K562 (cell line): ENCODE data around the gene MAD1L1.

Source experiments
- CBX2 ChIP-seq: fragments of 200-600 bp; sonication (generic); IDR thresholded peaks from one replicate; pipeline ENCODE4 v1.6.1; 2012; ENCODE audit warnings: mild to moderate bottlenecking, low read length, inconsistent platforms; ENCODE audit not compliant: insufficient read depth, poor library complexity, severe bottlenecking
- MBD2 ChIP-seq: sonication (generic); IDR thresholded peaks from 2 replicates; pipeline ENCODE4 v1.6.1; 2016; ENCODE audit warnings: low read depth, borderline replicate concordance
- MXI1 ChIP-seq: IDR thresholded peaks from 2 replicates; pipeline ENCODE4 v1.6.1; 2011; ENCODE audit warnings: low read depth, mild to moderate bottlenecking, improper control_type of control experiment, low read length
- POLR2A ChIP-seq: fragments of 450-650 bp; conservative IDR thresholded peaks from 2 replicates; pipeline ENCODE4 v1.6.1; 2016
- TARDBP ChIP-seq: fragments of 450-650 bp; IDR thresholded peaks from 2 replicates; pipeline ENCODE4 v1.6.1; 2016
- TOE1 ChIP-seq, 2 experiments: fragments of 450-650 bp in 1 of 2; sonication (generic) in 1 of 2; formaldehyde crosslinking in 1 of 2; IDR thresholded peaks; 2 replicates each; pipeline versions ENCODE4 v1.7.1 to v1.8.0; 2016 to 2022; ENCODE audit warnings: borderline replicate concordance in 2 of 2, mild to moderate bottlenecking in 2 of 2, antibody characterized with exemption in 1 of 2, inconsistent platforms in 1 of 2, low read depth in 1 of 2, missing genetic modification reagents in 1 of 2, moderate library complexity in 1 of 2
- TRIM28 ChIP-seq: fragments of 450-650 bp; IDR thresholded peaks from 2 replicates; pipeline ENCODE4 v1.6.1; 2017
- ZFP1 ChIP-seq: fragments of 450-650 bp; formaldehyde crosslinking; IDR thresholded peaks from 2 replicates; pipeline ENCODE4 v1.4.0; 2020; ENCODE audit warnings: mild to moderate bottlenecking, mixed read lengths
- ZFX ChIP-seq: sonication (generic); formaldehyde crosslinking; IDR thresholded peaks from 2 replicates; pipeline ENCODE4 v1.8.0; 2022; ENCODE audit warnings: mild to moderate bottlenecking, missing genetic modification reagents, moderate library complexity
- ZNF311 ChIP-seq: fragments of 250-450 bp; sonication (Bioruptor Pico); IDR thresholded peaks from 2 replicates; pipeline ENCODE4 v1.4.0; 2020; ENCODE audit warnings: mild to moderate bottlenecking, moderate library complexity
- TF ChIP-seq, protein P1 (sequence below), 3 experiments: IDR thresholded peaks in 2 of 3; conservative IDR thresholded peaks in 1 of 3; 2 replicates each; pipeline ENCODE4 v1.5.1; 2011 to 2012; ENCODE audit warnings: low read length in 3 of 3, mild to moderate bottlenecking in 3 of 3, control low read depth in 2 of 3, improper control_type of control experiment in 1 of 3, inconsistent platforms in 1 of 3, low read depth in 1 of 3, mixed read lengths in 1 of 3, moderate library complexity in 1 of 3; ENCODE audit not compliant: insufficient read depth in 2 of 3

DNA sequence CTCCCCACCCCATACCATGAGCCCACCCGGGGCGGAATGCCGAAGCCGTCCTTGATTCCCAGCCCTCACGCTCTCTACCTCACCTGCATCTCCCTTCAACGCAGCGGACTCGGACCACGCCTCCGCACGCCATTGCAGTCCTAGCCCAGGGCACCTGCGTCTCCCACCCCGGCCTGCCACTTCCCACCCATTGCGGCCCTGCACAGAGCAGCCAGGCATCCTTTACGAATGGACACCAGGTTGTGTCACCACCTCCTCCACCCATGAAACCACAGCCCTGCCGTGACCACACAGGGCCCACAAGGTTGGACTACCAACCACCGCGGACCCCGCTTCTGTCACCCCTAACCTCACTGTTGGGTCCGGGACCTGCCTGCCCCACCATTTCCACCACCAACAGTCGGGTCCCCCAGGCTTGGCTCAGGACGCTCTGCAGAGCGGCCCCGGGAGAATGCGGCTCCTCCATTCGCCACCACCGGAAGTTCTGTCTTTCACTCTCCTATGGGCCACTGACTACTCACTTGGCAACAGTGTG is 232.5 kb downstream of the MAD1L1 start:
- TF ChIP-seq, protein P1, sequence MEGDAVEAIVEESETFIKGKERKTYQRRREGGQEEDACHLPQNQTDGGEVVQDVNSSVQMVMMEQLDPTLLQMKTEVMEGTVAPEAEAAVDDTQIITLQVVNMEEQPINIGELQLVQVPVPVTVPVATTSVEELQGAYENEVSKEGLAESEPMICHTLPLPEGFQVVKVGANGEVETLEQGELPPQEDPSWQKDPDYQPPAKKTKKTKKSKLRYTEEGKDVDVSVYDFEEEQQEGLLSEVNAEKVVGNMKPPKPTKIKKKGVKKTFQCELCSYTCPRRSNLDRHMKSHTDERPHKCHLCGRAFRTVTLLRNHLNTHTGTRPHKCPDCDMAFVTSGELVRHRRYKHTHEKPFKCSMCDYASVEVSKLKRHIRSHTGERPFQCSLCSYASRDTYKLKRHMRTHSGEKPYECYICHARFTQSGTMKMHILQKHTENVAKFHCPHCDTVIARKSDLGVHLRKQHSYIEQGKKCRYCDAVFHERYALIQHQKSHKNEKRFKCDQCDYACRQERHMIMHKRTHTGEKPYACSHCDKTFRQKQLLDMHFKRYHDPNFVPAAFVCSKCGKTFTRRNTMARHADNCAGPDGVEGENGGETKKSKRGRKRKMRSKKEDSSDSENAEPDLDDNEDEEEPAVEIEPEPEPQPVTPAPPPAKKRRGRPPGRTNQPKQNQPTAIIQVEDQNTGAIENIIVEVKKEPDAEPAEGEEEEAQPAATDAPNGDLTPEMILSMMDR (IDR thresholded peaks at IDR 0.05 in 2 of 3, conservative IDR thresholded peaks at IDR 0.05 in 1 of 3; ENCODE audit: insufficient read depth in 2 of 3, low read depth in 1 of 3, low read length in 3 of 3), result no peak
- TF ChIP-seq TARDBP (no peak), TOE1 (IDR thresholded peaks at IDR 0.05; ENCODE audit: borderline replicate concordance) (no peak), TOE1 (CRISPR knock-in tag; IDR thresholded peaks at IDR 0.05; ENCODE audit: borderline replicate concordance, low read depth) (no peak), CBX2 (no peak), ZNF311 (CRISPR knock-in tag) (no peak), POLR2A (no peak), ZFP1 (no peak), MXI1 (no peak), MBD2 (no peak), ZFX (CRISPR knock-in tag) (no peak), TRIM28 (no peak)
